Measurements from ENCODE around the gene SAYSD1.

The SAYSD1 gene

GRCh38 chr6:39078695-39079094, 36.3 kb downstream of the SAYSD1 start:
- no peak for DNase-seq

- no peak for DNase-seq
Observed at GRCh38 chr6:39077882-39078594, 36.9 kb downstream of the SAYSD1 start.

DNA sequence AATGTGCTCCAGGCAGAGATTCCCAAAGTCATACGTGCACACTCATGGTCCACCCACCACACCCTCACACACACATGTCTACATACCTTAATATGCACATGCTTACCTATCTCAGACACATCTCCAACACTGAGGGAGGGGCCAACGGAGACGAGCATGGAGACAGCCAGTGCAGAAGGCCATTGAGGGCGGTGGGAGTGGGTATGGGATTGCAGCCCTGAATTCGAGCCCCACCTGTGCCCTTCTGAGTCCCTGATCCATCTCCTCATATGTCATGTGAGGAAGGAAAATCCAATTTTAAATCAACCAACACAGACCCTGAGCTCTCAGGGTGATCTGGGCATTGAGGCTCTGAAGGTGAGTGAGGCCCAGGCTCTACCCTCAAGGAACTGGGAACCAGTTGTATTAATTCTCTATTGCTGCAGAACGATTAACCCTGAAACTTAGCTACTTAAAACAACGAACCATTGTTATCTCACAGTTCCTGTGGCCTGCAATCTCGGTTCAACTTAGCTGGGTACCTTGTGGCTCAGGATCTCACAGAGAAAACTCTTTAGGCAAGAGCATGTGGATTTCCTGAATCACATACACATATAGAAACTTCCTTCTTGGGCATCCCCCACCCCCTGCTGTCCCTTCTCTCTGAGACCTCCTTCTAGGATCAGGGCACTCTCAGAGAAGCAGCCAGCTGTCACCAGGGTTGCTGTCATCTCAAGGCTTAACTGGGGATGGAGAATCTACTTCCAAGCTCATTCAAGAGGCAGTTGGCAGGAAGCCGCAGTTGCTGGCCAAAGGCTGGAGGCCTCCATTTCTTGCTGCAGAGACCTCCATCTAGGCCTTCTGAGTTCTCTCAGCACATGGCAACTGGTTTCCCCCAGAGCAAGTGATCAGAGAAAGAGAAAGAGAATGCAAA, 38.1 kb downstream of the SAYSD1 start:
- no peak for DNase-seq

GRCh38 chr6:39075807-39076622, 39.0 kb downstream of the SAYSD1 start:
- no peak for DNase-seq

DNA sequence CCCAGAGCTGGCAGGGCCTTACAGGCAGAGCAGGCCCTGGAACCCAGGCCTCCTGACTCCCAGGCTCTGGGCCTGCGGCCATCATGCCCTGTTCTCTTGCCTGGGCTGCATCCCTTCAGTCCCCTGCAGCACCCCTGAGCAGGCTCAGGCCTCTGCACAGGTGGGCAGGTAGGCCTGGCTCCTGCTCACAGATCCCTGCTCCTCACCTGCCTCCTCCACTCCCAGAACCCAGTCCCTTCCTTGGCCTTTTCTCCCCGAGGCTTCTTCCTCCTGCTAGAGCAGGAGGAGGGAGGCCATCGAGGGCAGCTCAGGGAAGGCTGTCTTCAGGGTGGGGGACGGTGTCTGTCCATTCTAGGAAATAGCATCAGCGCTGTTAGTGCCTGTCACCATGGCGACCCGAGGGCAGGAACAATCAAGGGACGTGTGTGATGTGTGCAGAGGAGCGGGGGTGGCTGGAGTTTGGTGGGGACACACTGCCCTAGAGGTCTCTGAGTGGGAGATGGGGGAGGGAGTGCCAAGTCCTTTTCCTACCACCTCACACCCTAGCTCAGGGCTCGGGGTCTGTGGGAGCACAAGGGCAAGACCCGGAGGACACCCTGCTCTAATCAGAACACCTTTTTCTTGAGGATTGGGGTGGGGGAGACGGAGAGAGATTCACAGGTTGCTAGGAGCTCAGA, 39.8 kb downstream of the SAYSD1 start:
- peak; percentile 25 for DNase-seq

DNA sequence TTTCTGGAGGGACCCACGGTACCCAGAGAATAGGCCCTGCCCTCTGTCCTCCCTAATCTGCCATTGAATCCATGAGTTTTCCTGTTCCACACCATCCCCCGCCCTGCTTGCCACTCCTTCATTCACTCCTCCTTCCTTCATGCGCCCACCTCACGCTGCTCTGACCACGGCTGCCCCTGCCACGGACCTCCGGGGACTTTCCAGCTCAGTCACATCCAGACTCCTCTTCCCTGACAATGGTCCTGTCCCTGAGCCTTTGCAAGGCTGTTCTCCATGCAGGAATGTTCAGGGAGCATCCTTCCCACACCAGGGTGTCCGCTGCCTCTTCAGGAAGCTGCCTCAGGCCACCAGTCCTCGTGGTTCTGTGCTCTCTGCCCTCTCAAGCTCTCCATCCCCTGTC, 40.5 kb downstream of the SAYSD1 start:
- no peak for DNase-seq

DNA sequence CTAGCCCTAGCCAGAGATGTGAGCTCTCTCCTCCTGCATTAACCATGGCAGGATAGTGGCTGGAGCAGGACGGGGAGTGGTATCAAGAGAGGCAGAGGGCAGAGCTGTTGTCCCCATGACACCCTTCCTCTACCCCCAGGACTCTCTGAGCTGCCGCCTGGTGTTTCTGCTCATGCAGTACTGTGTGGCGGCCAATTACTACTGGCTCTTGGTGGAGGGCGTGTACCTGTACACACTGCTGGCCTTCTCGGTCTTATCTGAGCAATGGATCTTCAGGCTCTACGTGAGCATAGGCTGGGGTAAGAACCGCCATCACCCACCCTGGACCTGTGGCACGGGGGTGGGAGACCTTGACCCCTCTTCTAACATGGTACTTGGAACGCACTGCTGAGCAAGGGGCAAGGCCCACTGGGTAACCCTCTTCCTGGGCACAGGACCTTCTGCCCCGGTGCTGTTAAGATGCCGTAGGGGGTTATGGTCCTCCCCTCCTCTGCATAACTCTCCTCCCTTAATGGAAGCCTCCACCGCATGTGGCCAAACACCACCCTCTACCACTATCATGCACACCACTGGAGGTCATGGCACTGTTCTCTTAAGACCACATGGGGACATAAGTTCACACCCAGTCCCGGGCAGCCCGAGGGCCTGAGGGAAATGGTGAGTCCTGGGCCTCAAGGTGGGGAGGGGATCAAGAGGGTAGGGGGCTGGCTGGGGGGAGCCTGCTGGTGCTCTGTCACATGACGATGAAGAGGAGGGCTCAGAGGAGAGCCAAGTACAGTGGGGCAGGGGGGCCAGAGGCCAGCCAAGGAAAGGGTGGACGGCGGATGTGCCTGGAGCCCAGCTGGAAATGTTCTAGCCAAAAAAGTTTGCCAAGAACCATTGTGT, 41.3 kb downstream of the SAYSD1 start:
- DNase-seq, result no peak

GRCh38 chr6:39072830-39073229, 42.2 kb downstream of the SAYSD1 start:
- DNase-seq, result no peak

DNA sequence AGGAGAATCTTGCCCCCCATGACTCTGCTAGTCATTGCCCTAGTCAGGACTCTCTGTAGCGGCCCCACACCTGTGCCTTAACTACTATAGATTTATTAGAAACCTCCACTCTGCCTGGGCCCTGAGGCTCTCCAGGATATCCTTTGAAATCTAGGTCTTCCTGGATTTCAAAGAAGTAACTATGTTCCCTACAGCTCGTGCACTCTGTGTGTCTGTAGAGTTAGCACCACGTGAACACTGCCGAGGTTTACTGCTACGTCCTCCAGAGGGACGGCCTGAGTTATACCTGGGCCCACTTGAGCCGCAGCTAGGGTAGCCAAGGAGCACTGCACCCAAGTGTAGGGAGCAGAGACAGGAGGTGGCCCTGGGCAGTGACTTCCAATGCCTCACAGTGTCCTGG, 46.6 kb downstream of the SAYSD1 start:
- no peak for DNase-seq

DNA sequence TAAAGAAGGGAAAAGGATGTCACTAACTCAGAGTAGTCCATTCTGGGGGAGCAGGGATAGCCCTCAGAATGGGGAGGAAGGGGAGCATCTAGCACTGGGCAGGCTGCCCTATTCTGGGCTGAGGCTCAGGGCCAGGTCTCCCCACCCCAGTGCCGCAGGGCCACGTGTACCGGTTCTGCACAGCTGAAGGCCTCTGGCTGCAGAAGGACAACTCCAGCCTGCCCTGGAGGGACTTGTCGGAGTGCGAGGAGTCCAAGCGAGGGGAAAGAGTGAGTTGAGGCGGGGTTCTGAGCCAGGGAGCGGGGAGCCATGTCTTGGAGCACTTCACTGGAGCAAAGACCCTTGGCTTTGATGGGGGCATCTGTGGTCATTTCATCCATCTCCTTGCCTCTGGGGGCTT, 49.4 kb downstream of the SAYSD1 start:
- no peak for DNase-seq

DNA sequence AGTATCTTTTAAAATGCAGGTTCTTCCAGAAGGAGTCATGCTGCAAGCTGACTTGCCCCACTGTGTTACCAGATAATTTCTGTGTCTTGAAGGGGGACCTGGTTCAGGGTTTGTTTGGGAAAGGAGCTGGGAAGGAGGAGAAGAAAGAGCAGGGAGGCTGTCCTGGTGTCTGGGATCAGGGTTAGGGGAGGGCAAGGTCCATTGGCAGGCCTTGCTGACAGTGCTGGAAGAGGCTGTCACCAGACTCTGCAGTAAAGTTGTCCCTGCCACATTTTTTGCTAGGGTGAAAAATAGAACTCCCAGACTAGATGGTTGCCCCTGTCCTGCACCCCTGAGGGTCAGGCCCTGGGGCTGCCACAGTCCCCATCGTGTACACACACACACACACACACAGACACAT, 51.5 kb downstream of the SAYSD1 start:
- DNase-seq, result no peak

- DNase-seq, result peak; percentile 58
Observed at GRCh38 chr6:39062014-39062740, 52.8 kb downstream of the SAYSD1 start.

- no peak for DNase-seq
Observed at GRCh38 chr6:39061588-39061987, 53.4 kb downstream of the SAYSD1 start.

GRCh38 chr6:39061182-39061581, 53.8 kb downstream of the SAYSD1 start:
- no peak for DNase-seq

GRCh38 chr6:39060467-39061160, 54.4 kb downstream of the SAYSD1 start:
- DNase-seq, result no peak

- DNase-seq, result no peak
Observed at GRCh38 chr6:39059496-39060310, 55.3 kb downstream of the SAYSD1 start.

DNA sequence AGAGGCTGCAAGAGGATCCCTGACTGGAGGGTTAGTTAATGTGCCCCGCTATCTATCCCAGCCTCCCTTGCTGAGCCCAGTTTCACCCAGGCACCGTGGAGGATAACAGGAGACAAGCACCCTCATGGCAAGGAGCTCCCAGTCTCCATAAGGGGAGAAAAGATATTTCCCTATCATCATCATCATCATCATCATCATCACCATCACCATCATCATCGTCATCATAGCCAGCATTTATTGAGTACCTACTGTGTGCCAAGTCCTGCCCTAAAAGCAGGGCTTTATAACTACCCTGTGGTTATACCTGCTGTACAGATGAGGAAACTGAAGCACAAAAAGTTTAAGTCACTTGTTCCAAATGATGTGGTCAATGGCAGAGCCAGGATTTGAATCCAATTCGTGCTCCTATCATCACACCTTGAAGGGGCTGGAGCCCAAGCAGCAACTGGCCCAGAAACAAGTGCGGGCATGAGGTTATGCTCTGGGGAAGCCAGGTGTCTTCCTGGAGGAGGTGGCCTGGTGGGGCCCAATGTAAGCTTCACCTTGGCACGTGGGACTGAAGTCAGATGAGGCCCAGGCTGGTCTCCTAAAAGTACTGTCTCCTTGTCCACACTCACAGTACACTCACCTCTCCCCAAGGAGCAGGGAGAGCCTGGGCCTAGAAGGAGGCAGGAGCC, 56.4 kb downstream of the SAYSD1 start:
- no peak for DNase-seq

- DNase-seq, result no peak
Observed at GRCh38 chr6:39057251-39058155, 57.5 kb downstream of the SAYSD1 start.
